SHP77 (cell line): ENCODE results near the gene WASHC2A.
"Not testable (repeated sequence)": the region's sequence is repeated elsewhere in the genome, so short reads cannot be mapped to it uniquely, and the experiment has no call there.

Source experiments
- DNase-seq, 2 experiments: peaks; one replicate each; lab custom pipeline; 2025; lab: John Stamatoyannopoulos, UW

The WASHC2A gene

GRCh38 chr10:50067546-50068351, at the start of gene WASHC2A:
Gene WASHC2A (plus strand): TSS chr10:50067954. CDS start chr10:50068006, 52 bp downstream.
- DNase-seq, result peak; percentile 12 to 37

DNA sequence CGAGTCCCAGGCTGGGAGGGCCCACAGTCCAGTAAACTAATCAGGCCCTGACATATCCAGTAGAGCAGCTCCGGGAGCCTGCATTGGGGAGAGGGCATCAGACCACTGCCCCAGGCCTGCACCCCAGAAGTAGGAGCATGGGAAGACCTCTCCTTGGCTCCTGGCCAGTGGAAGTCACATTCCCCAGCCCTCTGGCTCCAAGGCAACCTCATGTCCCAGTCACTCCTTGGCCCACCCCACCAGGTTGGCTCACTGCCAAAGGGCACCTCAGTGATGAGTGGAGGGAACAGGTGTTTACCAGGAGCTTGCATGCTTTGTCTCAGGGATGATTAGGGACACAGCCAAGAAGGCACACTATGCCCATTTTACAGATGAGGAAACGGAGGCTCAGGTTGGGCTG, 48.5 kb upstream of the WASHC2A start:
- not testable (repeated sequence) for DNase-seq

DNA sequence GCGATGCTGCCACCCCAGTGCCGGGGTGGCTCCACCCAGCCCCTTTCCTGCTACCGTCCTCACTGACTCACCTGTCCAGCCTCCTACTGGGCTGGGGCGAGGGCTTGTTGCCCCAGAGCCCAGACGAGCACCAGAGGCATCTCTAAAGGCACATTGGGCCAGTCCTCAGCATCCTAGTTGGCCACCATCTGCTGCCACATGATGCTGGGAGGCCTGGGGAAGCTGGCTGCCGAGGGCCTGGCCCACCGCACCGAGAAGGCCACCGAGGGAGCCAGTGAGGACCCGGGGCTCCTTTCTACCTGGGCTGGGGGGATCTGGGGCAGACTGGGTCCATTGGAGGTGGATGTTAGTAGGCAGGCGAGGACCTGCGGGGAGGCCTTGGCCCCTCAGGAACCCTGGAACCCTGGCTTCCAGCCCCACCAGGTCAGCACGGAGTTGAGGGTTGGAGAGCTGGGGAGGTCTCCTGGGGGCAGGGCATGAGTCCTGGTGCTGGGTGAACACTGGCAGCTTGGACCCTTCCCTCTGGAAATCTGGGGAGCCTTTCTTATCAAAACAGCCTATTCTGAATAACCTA, 47.2 kb upstream of the WASHC2A start:
- DNase-seq, result not testable (repeated sequence)

GRCh38 chr10:50021646-50022045, 46.1 kb upstream of the WASHC2A start:
- DNase-seq, result no peak

GRCh38 chr10:50024716-50025383, 42.9 kb upstream of the WASHC2A start:
- DNase-seq, result not testable (repeated sequence)

DNA sequence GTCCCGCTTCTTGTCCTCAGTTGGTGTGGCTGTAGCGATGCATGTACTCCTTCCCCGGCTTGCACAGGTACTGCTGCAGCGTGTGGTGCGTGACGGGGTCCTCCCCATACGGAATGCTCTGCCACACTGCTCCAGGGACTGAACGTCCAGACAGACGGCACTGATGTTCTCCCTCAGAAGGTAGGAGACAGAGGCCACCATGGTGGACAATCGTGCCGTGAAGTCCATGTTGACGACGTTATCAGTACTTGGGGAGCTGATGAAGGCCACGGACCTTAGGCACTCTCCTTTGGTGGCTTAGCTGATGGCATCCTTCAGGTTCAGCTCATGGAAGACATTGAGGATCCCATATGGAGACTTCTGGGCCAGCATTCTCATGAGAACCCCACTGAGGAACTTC, 42.1 kb upstream of the WASHC2A start:
- no peak for DNase-seq

- DNase-seq, result no peak
These were observed 40.6 kb upstream of the WASHC2A start for GRCh38 chr10:50027195-50027594.

DNA sequence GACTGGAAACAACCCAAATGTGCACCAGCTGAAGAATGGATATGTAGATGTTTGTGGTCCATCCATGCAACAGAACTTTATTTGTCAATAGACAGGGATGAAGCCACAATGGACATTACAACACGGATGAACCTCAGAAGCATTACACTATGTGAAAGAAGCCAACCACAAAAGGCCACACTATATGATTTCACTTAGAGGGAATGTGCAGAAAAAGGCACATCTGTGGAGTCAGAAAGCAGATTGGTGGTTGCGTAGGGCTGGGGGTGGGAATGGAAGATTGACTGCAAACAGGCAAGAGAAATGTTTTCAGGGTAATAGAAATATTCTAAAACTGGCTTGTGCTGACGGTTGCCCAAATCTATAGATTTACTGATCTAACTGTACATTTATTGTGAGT, 34.3 kb upstream of the WASHC2A start:
- DNase-seq, result no peak

GRCh38 chr10:50035337-50035736, 32.4 kb upstream of the WASHC2A start:
- DNase-seq, result not testable (repeated sequence)

DNA sequence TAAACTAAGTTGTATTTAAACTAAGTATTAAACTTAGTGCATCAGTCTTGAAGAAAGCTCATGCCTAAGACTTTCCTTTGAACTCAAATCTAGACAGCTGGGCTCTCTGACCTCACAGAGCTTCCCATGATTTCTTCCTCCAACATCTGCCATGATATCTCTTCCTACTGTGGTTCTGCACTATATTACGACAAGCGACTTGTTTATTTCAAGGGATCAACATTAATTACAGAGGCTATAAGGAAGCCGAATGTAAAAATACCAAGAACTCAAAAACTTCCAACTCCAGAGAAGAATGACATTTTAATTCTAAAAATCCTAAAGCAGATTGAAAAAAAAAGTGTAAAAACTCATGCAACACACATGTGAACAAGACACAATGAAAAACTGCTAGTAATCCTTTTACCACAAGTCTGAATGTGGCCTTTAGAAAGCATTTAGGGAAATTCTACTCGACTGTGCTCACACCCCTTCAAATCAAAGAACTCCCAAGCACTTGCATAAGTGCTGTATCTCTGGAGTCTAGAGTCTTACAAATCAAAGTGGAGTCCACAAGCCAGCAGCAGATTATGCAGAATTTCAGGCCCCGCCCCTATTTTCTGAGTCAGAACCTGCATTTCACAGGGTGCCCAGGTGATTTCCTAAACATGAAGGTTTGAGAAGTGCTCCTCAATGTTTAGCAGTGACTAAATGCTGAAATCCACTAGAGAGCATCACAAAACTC, 22.7 kb upstream of the WASHC2A start:
- DNase-seq, result no peak

DNA sequence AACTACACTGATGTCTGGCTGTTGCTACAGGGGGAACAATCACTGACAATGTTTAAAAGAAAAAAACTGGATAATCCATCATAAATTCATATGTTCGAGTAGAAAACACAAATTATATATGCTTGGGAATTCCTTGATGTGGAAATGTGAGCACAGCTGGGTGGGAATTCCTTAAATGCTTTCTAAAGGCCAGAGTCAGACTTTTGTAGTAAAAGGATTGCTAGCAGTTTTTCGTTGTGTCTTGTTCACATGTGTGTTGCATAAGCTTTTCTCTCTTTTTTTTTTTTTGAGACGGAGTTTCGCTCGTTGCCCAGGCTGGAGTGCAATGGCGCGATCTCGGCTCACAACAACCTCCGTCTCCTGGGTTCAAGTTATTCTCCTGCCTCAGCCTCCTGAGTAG, 21.3 kb upstream of the WASHC2A start:
- DNase-seq, result not testable (repeated sequence)

DNA sequence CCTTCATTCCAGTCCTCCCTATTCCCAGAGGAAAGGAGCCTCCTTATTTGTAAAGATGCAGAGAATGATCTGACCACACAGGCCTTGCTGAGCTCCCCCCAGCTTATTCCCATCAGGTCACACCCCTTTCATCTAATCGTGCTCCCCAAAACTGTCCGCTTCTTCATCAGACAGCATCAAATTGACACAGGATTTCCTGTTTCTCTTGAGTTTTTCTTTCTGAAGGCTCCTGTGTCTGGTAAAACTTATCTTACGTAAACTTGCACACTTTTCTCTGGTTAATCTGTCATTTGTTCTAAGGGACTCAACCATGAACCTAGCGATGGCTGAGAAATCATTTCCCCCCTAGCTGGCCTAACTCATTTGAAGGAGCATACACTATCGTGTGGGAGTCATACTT, 20.2 kb upstream of the WASHC2A start:
- DNase-seq, result not testable (repeated sequence)

- DNase-seq, result not testable (repeated sequence)
These were observed 15.6 kb upstream of the WASHC2A start for GRCh38 chr10:50051995-50052660.

- DNase-seq, result not testable (repeated sequence)
These were observed 14.9 kb upstream of the WASHC2A start for GRCh38 chr10:50052778-50053376.

- not testable (repeated sequence) for DNase-seq
These were observed 12.1 kb upstream of the WASHC2A start for GRCh38 chr10:50055494-50056292.

GRCh38 chr10:50056654-50057053, 11.1 kb upstream of the WASHC2A start:
- not testable (repeated sequence) for DNase-seq

GRCh38 chr10:50058727-50059126, 9.0 kb upstream of the WASHC2A start:
- not testable (repeated sequence) for DNase-seq

GRCh38 chr10:50059946-50060345, 7.8 kb upstream of the WASHC2A start:
- DNase-seq, result not testable (repeated sequence)

DNA sequence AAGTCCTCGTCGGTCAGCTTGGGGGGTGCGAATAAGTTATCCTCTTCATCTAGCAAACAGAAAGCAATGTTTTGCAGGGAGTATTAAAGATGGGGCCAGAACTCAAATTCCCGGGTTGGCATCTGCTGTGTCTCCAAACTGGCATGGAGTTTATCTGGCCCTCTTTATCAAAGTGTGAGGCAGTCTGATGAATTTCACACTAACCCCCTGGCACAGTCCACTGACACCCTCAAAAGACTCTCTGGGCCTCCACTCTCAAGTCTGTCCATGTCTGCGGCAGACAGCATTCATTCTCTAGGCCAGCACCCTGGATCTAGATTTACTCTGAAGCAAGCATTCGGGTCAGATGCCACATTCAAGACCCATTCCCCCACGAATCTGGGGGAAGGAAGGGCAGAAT, 6.2 kb upstream of the WASHC2A start:
- DNase-seq, result not testable (repeated sequence)

- no peak for DNase-seq
These were observed 4.7 kb upstream of the WASHC2A start for GRCh38 chr10:50063100-50063499.

DNA sequence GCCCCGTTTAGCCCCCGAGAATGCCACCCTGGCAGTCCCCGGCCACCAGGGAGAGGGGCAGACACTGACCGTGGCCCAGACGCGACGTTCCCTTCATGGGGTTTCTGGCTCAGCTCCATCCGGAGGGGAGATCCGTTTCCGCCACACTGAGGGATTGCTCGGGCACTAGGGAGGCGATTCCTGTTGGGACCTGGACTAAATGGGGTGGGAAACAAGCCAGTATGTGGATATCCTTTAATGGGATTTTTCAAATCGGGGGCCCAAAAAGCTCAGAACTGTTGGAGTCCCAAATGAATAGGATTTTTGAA, 552 bp downstream of the WASHC2A start:
- DNase-seq, result not testable (repeated sequence)
